NCI-H2196 treated with DMSO at 0.1 percent for 48 hours (cell line): ENCODE measurements around the gene SCAPER.
"Not testable (repeated sequence)": the region's sequence is repeated elsewhere in the genome, so short reads cannot be mapped to it uniquely, and the experiment has no call there.

Experiments
- DNase-seq: peaks from one replicate; lab custom pipeline; 2025; ENCODE audit not compliant: unreplicated experiment; lab: John Stamatoyannopoulos, UW

Gene SCAPER

GRCh38 chr15:76916369-76916768, 11.2 kb upstream of the SCAPER start:
- no peak for DNase-seq

GRCh38 chr15:76913737-76914136, 8.6 kb upstream of the SCAPER start:
- no peak for DNase-seq

- DNase-seq = no peak
These were observed 7.3 kb upstream of the SCAPER start for GRCh38 chr15:76912430-76912829.

GRCh38 chr15:76905855-76906254, 715 bp upstream of the SCAPER start:
- DNase-seq = no peak

- no peak for DNase-seq
These were observed 603 bp downstream of the SCAPER start for GRCh38 chr15:76904461-76905012.

GRCh38 chr15:76903251-76903681, 1.9 kb downstream of the SCAPER start:
- DNase-seq = no peak

GRCh38 chr15:76901965-76902364, 3.2 kb downstream of the SCAPER start:
- no peak for DNase-seq

GRCh38 chr15:76899931-76900310, 5.2 kb downstream of the SCAPER start:
- DNase-seq = not testable (repeated sequence)

- not testable (repeated sequence) for DNase-seq
These were observed 5.8 kb downstream of the SCAPER start for GRCh38 chr15:76899176-76899930.

GRCh38 chr15:76898102-76898501, 7.0 kb downstream of the SCAPER start:
- no peak for DNase-seq

GRCh38 chr15:76894174-76894573, 11.0 kb downstream of the SCAPER start:
- no peak for DNase-seq

- DNase-seq = not testable (repeated sequence)
These were observed 12.3 kb downstream of the SCAPER start for GRCh38 chr15:76892836-76893235.

GRCh38 chr15:76887280-76888141, 17.6 kb downstream of the SCAPER start:
- not testable (repeated sequence) for DNase-seq

- DNase-seq = no peak
These were observed 19.9 kb downstream of the SCAPER start for GRCh38 chr15:76885212-76885611.

GRCh38 chr15:76875911-76876310, 29.2 kb downstream of the SCAPER start:
- DNase-seq = no peak

- not testable (repeated sequence) for DNase-seq
These were observed 32.1 kb downstream of the SCAPER start for GRCh38 chr15:76873066-76873465.

GRCh38 chr15:76871930-76872329, 33.2 kb downstream of the SCAPER start:
- no peak for DNase-seq

GRCh38 chr15:76868740-76869139, 36.4 kb downstream of the SCAPER start:
- DNase-seq = no peak

- no peak for DNase-seq
These were observed 38.3 kb downstream of the SCAPER start for GRCh38 chr15:76866716-76867321.

- no peak for DNase-seq
These were observed 39.1 kb downstream of the SCAPER start for GRCh38 chr15:76866008-76866407.

- DNase-seq = no peak
These were observed 39.6 kb downstream of the SCAPER start for GRCh38 chr15:76865548-76865991.
